Stimulated activated CD8-positive, alpha-beta memory T cell treated with anti-CD3 and anti-CD28 coated beads, Interleukin-15, amount 100 ng/mL, for 4 hours (primary cell): ENCODE measurements around the gene ZNF155.

Experiments
- DNase-seq, 2 donors: peaks; one replicate each; pipeline ENCODE4 v3.0.0-alpha.2; 2020; ENCODE audit warnings: low read depth in 2 of 2

The ZNF155 gene

DNA sequence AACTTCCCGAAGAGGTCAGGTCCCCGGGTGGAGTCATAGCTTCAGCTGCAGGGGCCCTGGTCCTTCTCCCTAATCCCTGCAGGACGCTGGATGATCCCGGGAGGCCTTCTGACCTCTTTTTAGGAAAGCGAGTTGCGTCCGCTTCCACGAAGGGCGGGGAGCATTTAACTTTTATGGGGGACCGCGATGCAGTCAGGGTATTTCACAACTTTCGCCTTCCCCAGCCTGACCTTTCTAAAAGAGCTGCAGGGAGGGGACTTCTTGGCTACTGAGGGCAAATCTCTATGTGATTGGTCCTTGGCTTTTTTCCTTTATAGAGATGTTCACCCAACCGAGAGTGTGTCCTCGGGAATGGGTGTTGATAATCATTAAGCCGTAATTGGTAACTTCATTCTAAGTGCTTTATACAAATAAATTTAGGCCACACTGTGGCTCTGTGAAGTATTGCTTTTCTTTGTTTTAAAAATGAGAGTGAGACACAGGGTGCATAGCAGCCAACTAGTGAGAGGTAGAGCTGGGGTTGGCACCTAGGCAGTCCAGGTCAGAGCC is 19.5 kb downstream of the ZNF155 start:
- no peak for DNase-seq

DNA sequence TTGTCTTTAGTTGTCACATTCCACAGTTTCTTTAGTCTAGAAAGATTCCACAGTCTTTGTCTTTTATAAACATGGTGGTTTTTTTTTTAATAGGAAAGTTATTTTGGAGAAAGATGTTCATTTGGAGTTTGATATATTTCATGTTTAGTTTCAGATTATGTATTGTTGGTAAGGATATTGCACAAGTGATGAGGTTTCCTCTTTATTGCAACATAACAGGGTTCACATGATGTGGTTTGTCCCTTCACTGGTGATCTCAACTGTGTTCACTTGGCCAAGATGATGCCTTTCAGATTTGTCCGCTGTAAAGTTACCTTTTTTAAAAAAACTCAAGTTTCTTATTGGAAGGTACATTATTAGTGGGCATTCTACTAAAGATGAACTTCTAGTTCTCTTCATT is 22.0 kb downstream of the ZNF155 start:
- no peak for DNase-seq

DNA sequence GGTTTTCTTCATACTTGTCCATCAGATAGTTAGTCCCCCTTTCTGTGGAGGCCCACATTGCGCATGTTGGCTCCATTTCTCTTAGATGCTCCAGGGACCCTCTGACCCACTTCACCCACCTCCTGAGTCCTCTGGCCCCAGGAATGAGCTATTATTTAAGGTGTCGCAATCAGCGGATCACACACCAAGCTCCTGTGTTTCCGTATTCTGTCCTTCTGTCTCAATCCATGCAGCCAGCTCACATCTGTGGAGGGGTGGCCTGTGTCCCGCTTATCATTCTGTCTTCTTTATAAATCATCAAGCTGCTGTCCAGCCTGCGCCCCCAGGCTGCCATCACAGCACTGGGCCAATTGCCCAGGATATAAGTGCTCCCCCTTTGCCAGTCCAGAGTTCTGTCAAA is 23.5 kb downstream of the ZNF155 start:
- no peak for DNase-seq

DNA sequence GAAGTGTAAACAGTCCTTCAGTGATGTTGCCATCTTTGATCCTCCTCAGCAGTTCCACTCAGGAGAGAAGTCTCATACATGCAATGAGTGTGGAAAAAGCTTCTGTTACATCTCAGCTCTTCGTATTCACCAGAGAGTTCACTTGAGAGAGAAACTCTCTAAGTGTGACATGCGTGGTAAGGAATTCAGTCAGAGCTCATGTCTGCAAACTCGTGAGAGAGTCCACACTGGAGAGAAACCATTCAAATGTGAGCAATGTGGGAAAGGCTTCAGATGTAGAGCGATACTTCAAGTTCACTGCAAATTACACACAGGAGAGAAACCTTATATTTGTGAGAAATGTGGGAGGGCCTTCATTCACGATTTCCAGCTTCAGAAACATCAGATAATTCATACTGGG is 26.5 kb downstream of the ZNF155 start:
- DNase-seq, result no peak

DNA sequence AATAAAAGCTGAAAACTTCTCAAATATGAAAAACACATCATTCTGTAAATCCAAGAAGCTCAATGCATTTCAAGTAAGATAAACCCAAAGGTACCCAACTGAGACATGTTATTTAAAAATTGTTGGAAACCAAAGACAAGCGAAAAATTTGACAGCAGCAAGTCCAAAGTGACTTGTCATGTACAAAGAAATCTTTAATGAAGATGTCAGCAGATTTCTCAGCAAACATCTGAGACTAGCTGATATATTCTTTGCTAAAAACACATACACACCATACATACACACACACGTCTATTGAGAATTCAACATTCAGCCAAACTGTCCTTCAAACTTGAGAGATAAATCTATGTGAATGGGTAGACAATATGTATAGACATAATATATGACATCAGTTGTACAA is 35.5 kb downstream of the ZNF155 start:
- no peak for DNase-seq

DNA sequence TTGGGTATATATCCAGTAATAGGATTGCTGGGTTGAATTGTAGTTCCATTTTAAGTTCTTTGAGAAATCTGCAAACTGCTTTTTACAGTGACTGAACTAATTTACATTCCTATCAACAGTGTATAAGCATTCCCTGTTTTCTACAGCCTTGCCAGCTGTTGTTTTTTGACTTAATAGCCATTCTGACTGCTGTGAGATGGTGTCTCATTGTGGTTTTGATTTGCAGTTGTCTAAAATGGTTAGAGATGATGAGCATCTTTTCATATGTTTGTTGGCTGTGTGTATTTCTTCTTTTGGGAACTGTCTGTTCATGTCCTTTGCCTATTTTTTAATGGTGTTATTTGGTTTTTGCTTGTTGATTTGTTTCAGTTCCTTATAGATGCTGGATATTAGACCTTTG is 37.2 kb downstream of the ZNF155 start:
- DNase-seq, result no peak

DNA sequence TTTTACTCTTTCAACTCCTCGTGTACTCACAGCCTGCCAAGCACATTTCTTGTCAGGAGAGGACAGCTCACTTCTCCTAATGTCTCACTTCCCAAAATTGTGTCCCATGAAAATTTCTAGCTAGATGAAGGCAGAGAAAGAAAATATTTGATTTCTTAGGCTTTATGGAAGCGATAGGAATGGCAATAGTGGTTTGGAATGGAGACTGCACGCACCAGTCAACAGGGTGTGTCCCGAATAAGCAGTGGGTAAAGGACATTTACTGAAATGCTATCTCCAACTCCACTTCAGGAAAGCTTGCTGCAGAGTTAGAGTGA is 40.9 kb downstream of the ZNF155 start:
- DNase-seq, result no peak

DNA sequence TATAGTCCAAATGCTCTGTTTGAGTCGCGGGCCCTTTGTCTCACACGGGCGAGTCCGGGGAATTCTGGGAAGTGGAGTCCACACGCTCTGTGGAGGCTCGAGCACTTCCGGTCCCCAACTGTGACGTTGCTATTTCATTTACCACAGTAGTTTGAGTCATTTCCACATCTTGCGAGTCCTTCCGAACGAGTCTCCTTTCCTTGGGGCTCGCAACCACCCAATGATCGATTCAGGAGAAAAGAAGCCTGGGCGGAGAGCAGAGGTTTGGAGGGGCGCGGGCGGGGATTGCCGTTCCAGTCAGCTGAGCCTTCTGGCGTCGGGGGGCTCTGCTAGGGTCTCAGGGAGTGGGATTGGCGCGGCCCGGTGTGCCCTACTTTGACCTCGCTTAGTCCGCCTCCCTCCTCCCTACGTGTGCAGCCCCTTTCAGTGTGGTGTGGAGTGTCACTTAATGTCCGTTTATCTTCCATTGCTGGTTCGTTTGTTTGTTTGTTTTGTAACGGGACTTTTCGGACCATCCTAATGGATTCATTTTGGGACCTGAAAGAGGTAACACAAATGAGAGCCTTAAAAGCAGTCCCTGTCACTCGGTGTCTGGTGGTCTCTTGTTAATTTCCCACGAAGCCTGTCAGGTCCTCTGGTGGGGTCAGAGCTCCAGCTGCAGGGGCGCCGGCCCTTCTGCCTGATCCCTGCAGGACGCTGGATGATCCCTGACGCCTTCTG is 41.4 kb downstream of the ZNF155 start, which contains the start of gene ZNF222:
Gene ZNF222, plus strand, starts transcription at position 163 of the 720 bp plus-strand sequence. Its CDS starts 58 bp downstream, at position 221.
- DNase-seq, result peak; percentile 56 to 62

DNA sequence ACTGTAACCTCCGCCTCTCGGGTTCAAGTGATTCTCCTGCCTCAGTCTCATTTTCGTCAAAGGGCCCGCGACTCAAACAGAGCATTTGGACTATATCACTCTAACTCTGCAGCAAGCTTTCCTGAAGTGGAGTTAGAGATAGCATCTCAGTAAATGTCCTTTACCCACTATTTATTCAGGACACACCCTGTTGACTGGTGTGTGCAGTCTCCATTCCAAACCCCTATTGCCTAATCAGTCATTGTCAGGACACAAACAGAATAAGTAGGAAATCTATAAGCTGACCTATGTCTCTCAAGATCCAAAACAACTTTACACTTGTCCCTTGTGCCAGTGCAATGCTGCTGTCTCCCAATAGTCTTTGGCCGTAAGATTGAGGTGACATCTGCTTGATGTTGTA is 42.6 kb downstream of the ZNF155 start:
- DNase-seq, result no peak

DNA sequence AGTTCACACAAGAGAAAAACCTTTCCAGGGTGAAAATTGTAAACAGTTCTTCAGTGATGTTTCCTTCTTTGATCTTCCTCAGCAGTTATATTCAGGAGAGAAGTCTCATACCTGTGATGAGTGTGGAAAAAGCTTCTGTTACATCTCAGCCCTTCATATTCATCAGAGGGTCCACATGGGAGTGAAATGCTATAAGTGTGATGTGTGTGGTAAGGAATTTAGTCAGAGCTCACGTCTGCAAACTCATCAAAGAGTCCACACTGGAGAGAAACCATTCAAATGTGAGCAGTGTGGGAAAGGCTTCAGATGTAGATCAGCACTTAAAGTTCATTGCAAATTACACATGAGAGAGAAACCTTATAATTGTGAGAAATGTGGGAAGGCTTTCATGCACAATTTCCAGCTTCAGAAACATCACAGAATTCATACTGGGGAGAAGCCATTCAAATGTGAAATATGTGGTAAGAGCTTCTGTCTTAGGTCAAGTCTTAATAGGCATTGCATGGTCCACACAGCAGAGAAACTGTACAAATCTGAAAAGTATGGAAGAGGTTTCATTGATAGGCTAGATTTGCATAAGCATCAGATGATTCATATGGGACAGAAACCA is 48.1 kb downstream of the ZNF155 start:
- no peak for DNase-seq

DNA sequence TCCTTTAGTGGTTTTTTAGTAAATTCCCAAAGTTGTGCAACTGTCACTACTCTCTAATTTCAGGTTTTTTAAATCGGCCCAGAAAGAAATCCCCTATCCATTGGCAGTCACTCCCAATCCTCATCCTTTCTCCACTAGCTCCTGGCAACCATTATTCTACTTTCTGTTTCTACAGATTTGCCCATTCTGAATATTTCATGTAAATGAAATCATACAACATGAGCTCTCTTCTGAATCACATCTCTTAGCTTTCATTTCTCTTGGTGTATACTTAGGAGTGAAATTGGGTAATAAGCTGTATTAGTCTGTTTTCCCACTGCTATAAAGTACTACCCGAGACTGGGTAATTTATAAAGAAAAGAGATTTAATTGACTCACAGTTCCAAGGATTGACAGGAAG is 58.2 kb downstream of the ZNF155 start:
- no peak for DNase-seq
